Adrenal gland (tissue), 12 donors: ENCODE results near the gene RASGEF1C. TPM values are rescaled to one million over a fixed set of nuclear protein-coding genes. Genes with fewer than 3 reads are reported as not detected.

Experiments
- DNase-seq, 7 donors: peaks; one replicate each; pipeline ENCODE4 v3.0.0-alpha.2; 2019 to 2020
- H3K27ac ChIP-seq, 5 donors: fragments of 200-600 bp; sonication (generic) in 4 of 5; 1 replicate in 3 of 5; 2 replicates in 2 of 5; pipeline versions ENCODE4 v1.5.1 to v1.8.0; 2016 to 2020; ENCODE audit warnings: mild to moderate bottlenecking in 1 of 5
- H3K27me3 ChIP-seq: fragments of 200-600 bp; 2 replicates; pipeline ENCODE4 v1.8.0; 2021
- H3K36me3 ChIP-seq, 2 donors: fragments of 200-600 bp; replicated peaks in 1 of 2; 1 replicate in 1 of 2; 2 replicates in 1 of 2; pipeline versions ENCODE4 v1.5.1 to v1.8.0; 2018 to 2022
- H3K4me1 ChIP-seq, 2 donors: fragments of 200-600 bp; replicated peaks in 1 of 2; 1 replicate in 1 of 2; 2 replicates in 1 of 2; pipeline versions ENCODE4 v1.5.1 to v1.8.0; 2018 to 2021
- H3K4me3 ChIP-seq, 4 donors: fragments of 200-600 bp; sonication (generic) in 3 of 4; one replicate each; pipeline ENCODE4 v1.5.1; 2016 to 2018
- H3K9me3 ChIP-seq, 3 donors: fragments of 200-600 bp; sonication (generic) in 1 of 3; replicated peaks in 1 of 3; 1 replicate in 2 of 3; 2 replicates in 1 of 3; pipeline versions ENCODE4 v1.5.1 to v1.8.0; 2016 to 2021
- POLR2A ChIP-seq, 2 donors: fragments of 450-650 bp; IDR thresholded peaks; one replicate each; pipeline ENCODE4 v1.6.1; 2017; ENCODE audit warnings: antibody characterized with exemption in 2 of 2, mild to moderate bottlenecking in 2 of 2, moderate library complexity in 1 of 2
- WGBS, 4 donors: extraction: QIAGEN DNeasy Blood & Tissue Kit in 2 of 4; methylation state at CpG; one replicate each; pipeline versions ENCODE4 v1.1.5 to v1.1.7; 2013 to 2017; 5-methylcytosine and 5-hydroxymethylcytosine counted together
- intact Hi-C, 2 donors: fragments of 100-400 bp; cut with DNase I; formaldehyde crosslinking; loops; one replicate each; pipeline versions ENCODE4 v1.14.1 to v1.15.0; 2022 to 2023
- polyA plus RNA-seq, 3 donors: library from polyadenylated mRNA; stranded (reverse); fragments of 200-250 nt in 2 of 3; fragments of 350-450 nt in 1 of 3; fragmentation: Illumina TruSeq in 1 of 3; extraction: RNeasy Lipid Tissue Mini Kit (QIAGEN cat#74804) in 1 of 3; gene quantifications; one replicate each; pipeline ENCODE4 v1.2.3, GENCODE V29; 2013 to 2014
- total RNA-seq, 9 donors: library from RNA; depleted of rRNA in 4 of 9; stranded (reverse); fragments of >200 nt in 4 of 9; fragments of 120-200 nt in 1 of 9; fragmentation: NEBNext Ultra II Directional in 1 of 9; extraction: Animal tissue kit (Norgen Biotek cat#: 25700) in 1 of 9; gene quantifications; one replicate each; pipeline versions ENCODE4 v1.1.0 to v1.2.4, GENCODE V29; 2013 to 2023
- TF ChIP-seq, protein P1 (sequence below), 6 experiments: fragments of 450-650 bp in 4 of 6; fragments of 200-600 bp in 2 of 6; sonication (generic) in 1 of 6; IDR thresholded peaks; 1 replicate in 5 of 6; 2 replicates in 1 of 6; pipeline versions ENCODE4 v1.5.1 to v1.8.0; 2016 to 2021; ENCODE audit warnings: antibody characterized with exemption in 6 of 6, mild to moderate bottlenecking in 2 of 6, moderate library complexity in 1 of 6
- donor health status: healthy with polysubstance abuse.
- donor health status: Bipolar disorder and iron deficiency.
- donor health status: DM: yes; HTN: yes; CAD: no.
- donor health status: DM: no; HTN: no; CAD: no.
- donor health status: DM: no; HTN: no; CAD: no.
- donor health status: DM: yes; HTN: yes; CAD: no.

The RASGEF1C gene
- total and polyA plus RNA-seq, 12 donors = 0.15 to 1.9 (median 0.74) TPM; not detected in 6

DNA sequence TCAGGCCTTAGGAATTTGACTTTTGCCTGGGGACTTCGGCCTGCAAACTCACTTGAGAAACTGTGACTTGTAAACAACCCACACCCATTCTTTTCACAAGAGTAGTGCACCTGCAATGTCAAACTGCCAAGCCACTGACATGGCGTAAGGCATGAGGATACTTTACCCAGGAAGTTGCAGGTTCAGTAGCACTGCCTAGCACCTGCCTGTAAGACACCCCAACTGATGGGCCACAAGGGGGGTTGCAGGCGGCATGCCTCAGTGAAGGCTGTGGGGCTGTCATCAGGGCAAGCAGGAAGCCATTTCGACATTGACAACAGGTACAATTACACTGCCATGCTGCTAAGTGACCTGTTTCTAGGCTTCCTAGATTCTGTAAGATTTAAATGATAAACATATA lies 41.3 kb upstream of the RASGEF1C start:
- Histone ChIP-seq H3K4me3 (no peak overlapping the region), H3K36me3 (peaks cover 0 to 8% of the 10 kb centered on the region in 2 donors), H3K4me1 (no peaks in the 10 kb centered on the region), H3K27me3 (no peaks in the 10 kb centered on the region), H3K27ac (no peak overlapping the region), H3K9me3 (peaks cover 0 to 57% (median 0%) of the 10 kb centered on the region in 3 donors)
- intact Hi-C loops = no loop called here
- 95 to 100% (median 98%) methylated on average over 3 to 4 of the region's 4 CpGs for WGBS, 4 donors
- DNase-seq = no peak
- TF ChIP-seq POLR2A (IDR thresholded peaks at IDR 0.05) = no peak
- TF ChIP-seq, protein P1, sequence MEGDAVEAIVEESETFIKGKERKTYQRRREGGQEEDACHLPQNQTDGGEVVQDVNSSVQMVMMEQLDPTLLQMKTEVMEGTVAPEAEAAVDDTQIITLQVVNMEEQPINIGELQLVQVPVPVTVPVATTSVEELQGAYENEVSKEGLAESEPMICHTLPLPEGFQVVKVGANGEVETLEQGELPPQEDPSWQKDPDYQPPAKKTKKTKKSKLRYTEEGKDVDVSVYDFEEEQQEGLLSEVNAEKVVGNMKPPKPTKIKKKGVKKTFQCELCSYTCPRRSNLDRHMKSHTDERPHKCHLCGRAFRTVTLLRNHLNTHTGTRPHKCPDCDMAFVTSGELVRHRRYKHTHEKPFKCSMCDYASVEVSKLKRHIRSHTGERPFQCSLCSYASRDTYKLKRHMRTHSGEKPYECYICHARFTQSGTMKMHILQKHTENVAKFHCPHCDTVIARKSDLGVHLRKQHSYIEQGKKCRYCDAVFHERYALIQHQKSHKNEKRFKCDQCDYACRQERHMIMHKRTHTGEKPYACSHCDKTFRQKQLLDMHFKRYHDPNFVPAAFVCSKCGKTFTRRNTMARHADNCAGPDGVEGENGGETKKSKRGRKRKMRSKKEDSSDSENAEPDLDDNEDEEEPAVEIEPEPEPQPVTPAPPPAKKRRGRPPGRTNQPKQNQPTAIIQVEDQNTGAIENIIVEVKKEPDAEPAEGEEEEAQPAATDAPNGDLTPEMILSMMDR (IDR thresholded peaks at IDR 0.05) = no peak

DNA sequence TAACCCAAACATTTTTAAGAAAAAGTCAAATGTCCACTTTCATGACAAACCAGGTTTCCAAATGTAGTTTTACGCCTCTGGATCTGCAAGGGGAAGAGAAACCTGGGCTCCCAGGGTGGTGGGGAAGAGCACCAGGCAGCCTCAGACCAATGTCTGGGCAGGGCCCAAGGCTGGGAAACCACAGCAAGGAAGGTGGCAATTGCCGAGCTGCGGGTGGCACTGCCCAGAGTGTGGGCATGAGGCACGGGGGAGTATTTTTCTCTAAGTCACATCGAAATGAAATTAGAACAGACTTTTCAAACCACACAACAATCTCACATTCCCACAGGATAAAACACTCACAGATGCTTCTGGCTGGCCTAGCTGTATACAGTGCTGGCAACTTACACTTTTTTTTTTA lies 32.6 kb upstream of the RASGEF1C start:
- no peak for TF ChIP-seq POLR2A (IDR thresholded peaks at IDR 0.05)
- DNase-seq = no peak
- Histone ChIP-seq H3K36me3 (peaks cover 0 to 16% of the 10 kb centered on the region in 2 donors), H3K27me3 (no peaks in the 10 kb centered on the region), H3K4me1 (no peaks in the 10 kb centered on the region), H3K9me3 (peaks cover 0 to 2% (median 0%) of the 10 kb centered on the region in 3 donors), H3K27ac (no peak overlapping the region), H3K4me3 (no peak overlapping the region)
- intact Hi-C loops = no loop called here
- WGBS, 4 donors = 93 to 97% (median 95%) methylated on average over 5 of the region's 5 CpGs

GRCh38 chr5:180238631-180239030 lies 29.6 kb upstream of the RASGEF1C start:
- intact Hi-C loops = no loop called here
- Histone ChIP-seq H3K27me3 (no peaks in the 10 kb centered on the region), H3K4me1 (no peaks in the 10 kb centered on the region), H3K4me3 (no peak overlapping the region), H3K9me3 (no peaks in the 10 kb centered on the region), H3K36me3 (peaks cover 0 to 20% of the 10 kb centered on the region in 2 donors), H3K27ac (no peak overlapping the region)
- TF ChIP-seq POLR2A (IDR thresholded peaks at IDR 0.05) = no peak
- TF ChIP-seq, protein P1 (IDR thresholded peaks at IDR 0.05) = no peak
- DNase-seq = no peak
- WGBS, 4 donors = 94 to 100% (median 97%) methylated on average over 2 of the region's 2 CpGs

DNA sequence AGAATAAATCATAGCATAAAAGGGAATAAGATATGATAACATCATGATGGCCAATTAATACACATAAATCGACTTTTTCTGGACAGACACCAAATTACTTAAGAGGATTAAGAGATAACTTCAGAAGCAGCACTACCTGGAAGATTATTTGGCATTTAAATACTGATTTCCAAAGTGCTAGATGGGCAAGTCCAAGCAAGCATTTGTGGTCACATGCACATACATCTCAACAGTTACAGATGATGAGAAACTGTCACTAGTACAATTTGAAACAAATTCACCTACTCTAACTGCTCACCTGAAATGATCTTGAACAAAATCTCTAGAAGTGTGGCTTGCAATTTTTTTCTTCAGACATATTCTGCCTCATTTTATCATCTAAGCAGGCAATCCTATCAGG lies 26.8 kb upstream of the RASGEF1C start:
- WGBS, 4 donors = 90 to 98% (median 95%) methylated on average over 1 of the region's 1 CpG
- H3K27me3 ChIP-seq = no peaks in the 10 kb centered on the region
- H3K27ac ChIP-seq = no peak overlapping the region
- DNase-seq = no peak
- H3K4me1 ChIP-seq = no peaks in the 10 kb centered on the region
- peaks cover 0 to 19% of the 10 kb centered on the region in 2 donors for H3K36me3 ChIP-seq
- no peak for TF ChIP-seq POLR2A (IDR thresholded peaks at IDR 0.05)
- TF ChIP-seq, protein P1 (IDR thresholded peaks at IDR 0.05) = no peak
- no peaks in the 10 kb centered on the region for H3K9me3 ChIP-seq
- intact Hi-C loops = no loop called here
- no peak overlapping the region for H3K4me3 ChIP-seq

- WGBS, 4 donors = 90 to 94% (median 93%) methylated on average over 5 of the region's 5 CpGs
- peaks cover 0 to 12% of the 10 kb centered on the region in 2 donors for H3K36me3 ChIP-seq
- H3K4me1 ChIP-seq = no peaks in the 10 kb centered on the region
- no peak overlapping the region for H3K27ac ChIP-seq
- H3K9me3 ChIP-seq = no peaks in the 10 kb centered on the region
- intact Hi-C loops = no loop called here
- no peak for TF ChIP-seq POLR2A (IDR thresholded peaks at IDR 0.05)
- TF ChIP-seq, protein P1 (IDR thresholded peaks at IDR 0.05) = no peak
- no peak overlapping the region for H3K4me3 ChIP-seq
- no peaks in the 10 kb centered on the region for H3K27me3 ChIP-seq
- no peak for DNase-seq
These were observed 26.1 kb upstream of the RASGEF1C start for GRCh38 chr5:180235077-180235476.
